Sigmoid colon (tissue), 4 donors: Measurements from ENCODE around the gene C2CD3.

Experiments
- EP300 ChIP-seq, 4 donors: sonication (generic); formaldehyde crosslinking; IDR thresholded peaks; one replicate each; pipeline ENCODE4 v1.6.1; 2017; ENCODE audit warnings: antibody characterized with exemption in 4 of 4
- POLR2A ChIP-seq, 2 donors: fragments of 450-650 bp; IDR thresholded peaks; one replicate each; pipeline ENCODE4 v1.6.1; 2016; ENCODE audit warnings: antibody characterized with exemption in 2 of 2, mild to moderate bottlenecking in 2 of 2, moderate library complexity in 2 of 2
- POLR2AphosphoS5 ChIP-seq, 4 donors: sonication (generic); formaldehyde crosslinking; IDR thresholded peaks; one replicate each; pipeline ENCODE4 v1.6.1; 2017; ENCODE audit warnings: antibody characterized with exemption in 4 of 4
- TF ChIP-seq, protein P1 (sequence below), 4 experiments: fragments of 450-650 bp in 3 of 4; fragments of 200-600 bp in 1 of 4; IDR thresholded peaks; one replicate each; pipeline ENCODE4 v1.5.1; 2016 to 2019; ENCODE audit warnings: antibody characterized with exemption in 4 of 4, mild to moderate bottlenecking in 3 of 4, moderate library complexity in 2 of 4

DNA sequence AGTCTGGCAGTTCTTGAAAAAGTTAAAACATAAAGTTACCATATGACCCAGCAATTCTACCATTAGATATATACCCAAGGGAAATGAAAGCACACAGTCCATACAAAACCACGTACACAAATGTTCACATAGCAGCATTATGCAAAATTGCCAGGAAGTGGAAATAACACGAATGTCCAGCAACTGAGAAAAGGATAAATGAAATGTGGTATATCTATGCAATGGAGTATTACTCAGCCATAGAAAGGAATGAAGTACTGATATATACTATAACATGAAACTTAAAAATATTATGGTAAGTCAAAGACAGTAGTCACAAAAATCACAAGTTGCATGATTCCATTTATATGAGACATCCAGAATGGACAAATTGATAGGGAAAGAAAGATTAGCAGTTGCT is 57.9 kb downstream of the C2CD3 start:
- TF ChIP-seq, protein P1, sequence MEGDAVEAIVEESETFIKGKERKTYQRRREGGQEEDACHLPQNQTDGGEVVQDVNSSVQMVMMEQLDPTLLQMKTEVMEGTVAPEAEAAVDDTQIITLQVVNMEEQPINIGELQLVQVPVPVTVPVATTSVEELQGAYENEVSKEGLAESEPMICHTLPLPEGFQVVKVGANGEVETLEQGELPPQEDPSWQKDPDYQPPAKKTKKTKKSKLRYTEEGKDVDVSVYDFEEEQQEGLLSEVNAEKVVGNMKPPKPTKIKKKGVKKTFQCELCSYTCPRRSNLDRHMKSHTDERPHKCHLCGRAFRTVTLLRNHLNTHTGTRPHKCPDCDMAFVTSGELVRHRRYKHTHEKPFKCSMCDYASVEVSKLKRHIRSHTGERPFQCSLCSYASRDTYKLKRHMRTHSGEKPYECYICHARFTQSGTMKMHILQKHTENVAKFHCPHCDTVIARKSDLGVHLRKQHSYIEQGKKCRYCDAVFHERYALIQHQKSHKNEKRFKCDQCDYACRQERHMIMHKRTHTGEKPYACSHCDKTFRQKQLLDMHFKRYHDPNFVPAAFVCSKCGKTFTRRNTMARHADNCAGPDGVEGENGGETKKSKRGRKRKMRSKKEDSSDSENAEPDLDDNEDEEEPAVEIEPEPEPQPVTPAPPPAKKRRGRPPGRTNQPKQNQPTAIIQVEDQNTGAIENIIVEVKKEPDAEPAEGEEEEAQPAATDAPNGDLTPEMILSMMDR (IDR thresholded peaks at IDR 0.05): no peak
- no peak for TF ChIP-seq POLR2AphosphoS5 (IDR thresholded peaks at IDR 0.05)
- no peak for TF ChIP-seq POLR2A (IDR thresholded peaks at IDR 0.05)
- TF ChIP-seq EP300 (IDR thresholded peaks at IDR 0.05): no peak
